HPDE6-E6E7 (cell line): ENCODE measurements around the gene TEF.
A peak's percentile ranks its signal among the peaks of the same experiment; 100 is the strongest.

Experiments
- DNase-seq: peaks from one replicate; pipeline ENCODE4 v3.0.0; 2011; ENCODE audit warnings: missing footprints; ENCODE audit errors: extremely low spot score

TEF gene

GRCh38 chr22:41381329-41382097, at the start of gene TEF:
TSS of gene TEF (plus strand) at chr22:41381942. CDS start at chr22:41382045, 103 bp downstream.
- DNase-seq: peak; percentile 99

- no peak for DNase-seq
Observed at GRCh38 chr22:41332217-41332939, 49.4 kb upstream of the TEF start.

GRCh38 chr22:41333806-41334205, 47.9 kb upstream of the TEF start:
- DNase-seq: no peak

GRCh38 chr22:41334215-41334614, 47.5 kb upstream of the TEF start:
- DNase-seq: no peak

GRCh38 chr22:41334951-41335635, 46.6 kb upstream of the TEF start:
- no peak for DNase-seq

GRCh38 chr22:41338614-41339212, 43.0 kb upstream of the TEF start:
- no peak for DNase-seq

GRCh38 chr22:41339823-41340222, 41.9 kb upstream of the TEF start:
- no peak for DNase-seq

GRCh38 chr22:41340357-41340756, 41.4 kb upstream of the TEF start:
- DNase-seq: no peak

GRCh38 chr22:41341012-41341411, 40.7 kb upstream of the TEF start:
- no peak for DNase-seq

- DNase-seq: no peak
Observed at GRCh38 chr22:41341990-41342389, 39.8 kb upstream of the TEF start.

- DNase-seq: no peak
Observed at GRCh38 chr22:41343300-41343699, 38.4 kb upstream of the TEF start.

GRCh38 chr22:41343717-41344116, 38.0 kb upstream of the TEF start:
- DNase-seq: no peak

GRCh38 chr22:41344189-41344788, 37.5 kb upstream of the TEF start:
- DNase-seq: no peak

- DNase-seq: no peak
Observed at GRCh38 chr22:41345807-41346335, 35.9 kb upstream of the TEF start.

- DNase-seq: no peak
Observed at GRCh38 chr22:41347066-41347859, 34.5 kb upstream of the TEF start.

- no peak for DNase-seq
Observed at GRCh38 chr22:41348964-41349484, 32.7 kb upstream of the TEF start.

GRCh38 chr22:41350087-41350486, 31.7 kb upstream of the TEF start:
- DNase-seq: no peak

GRCh38 chr22:41351011-41351410, 30.7 kb upstream of the TEF start:
- no peak for DNase-seq

GRCh38 chr22:41352058-41352457, 29.7 kb upstream of the TEF start:
- DNase-seq: no peak

- DNase-seq: no peak
Observed at GRCh38 chr22:41353862-41354575, 27.7 kb upstream of the TEF start.
